Measurements from ENCODE around the gene ULK4.
"Not testable (repeated sequence)": the region's sequence is repeated elsewhere in the genome, so short reads cannot be mapped to it uniquely, and the experiment has no call there.

Gene ULK4

DNA sequence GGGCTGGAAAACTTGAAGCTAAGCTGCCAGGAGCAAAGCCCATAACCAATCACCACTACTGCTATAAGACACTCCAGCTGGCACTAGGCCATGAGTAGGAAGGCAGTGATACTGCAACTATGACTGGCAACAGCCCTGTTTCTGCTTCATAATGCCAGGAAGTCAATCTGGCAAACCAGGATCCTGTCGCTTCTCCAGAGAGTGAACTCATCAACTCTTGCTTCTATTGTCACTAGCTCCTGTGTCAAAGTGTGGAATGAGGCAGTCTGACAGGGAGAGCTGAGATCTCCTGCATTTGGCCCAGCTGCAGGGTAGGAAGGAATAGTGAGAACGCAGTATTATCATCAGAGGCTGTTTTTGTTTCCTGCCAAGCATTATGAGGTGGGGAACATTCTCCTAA, 657.3 kb downstream of the ULK4 start:
- DNase-seq (ENCODE audit: low read depth), result no peak

DNA sequence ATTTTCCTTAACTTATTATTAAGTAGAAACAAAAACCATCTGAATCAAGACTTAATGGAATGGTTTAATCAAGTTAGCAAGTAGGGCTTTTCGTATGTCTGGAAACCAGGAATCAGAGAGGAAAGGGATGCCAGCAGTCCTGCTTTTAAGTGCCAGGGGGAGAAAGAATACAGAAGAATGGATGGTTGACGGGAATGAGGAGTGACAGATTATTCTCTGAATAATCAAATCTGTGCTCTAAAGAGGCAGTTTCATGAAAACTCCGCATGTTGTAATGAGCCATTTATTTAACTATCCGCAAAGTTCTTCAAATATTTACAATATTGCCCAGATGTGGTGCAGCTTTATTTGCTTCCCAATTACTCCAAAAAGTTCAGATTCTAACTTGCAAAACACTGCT, 659.6 kb downstream of the ULK4 start:
- no peak for DNase-seq (ENCODE audit: low read depth)

DNA sequence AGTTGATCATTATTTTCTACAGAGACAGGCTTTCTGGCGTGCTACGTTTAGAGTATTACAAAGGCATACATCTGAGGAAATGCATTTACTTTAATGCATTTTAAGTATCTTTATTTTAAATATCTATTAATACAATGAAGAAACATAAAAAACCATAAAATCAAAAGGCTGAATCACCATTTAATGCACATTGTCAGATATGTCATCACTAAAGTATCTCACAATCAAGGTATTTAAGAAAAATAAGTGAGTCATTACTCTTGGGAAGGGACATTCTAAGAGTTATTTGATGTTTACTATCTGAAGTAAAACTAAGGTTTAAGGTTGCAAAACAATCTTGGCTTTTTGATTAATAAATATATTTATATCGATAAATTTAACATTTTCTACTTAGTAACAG, 660.4 kb downstream of the ULK4 start:
- no peak for DNase-seq (ENCODE audit: low read depth)

DNA sequence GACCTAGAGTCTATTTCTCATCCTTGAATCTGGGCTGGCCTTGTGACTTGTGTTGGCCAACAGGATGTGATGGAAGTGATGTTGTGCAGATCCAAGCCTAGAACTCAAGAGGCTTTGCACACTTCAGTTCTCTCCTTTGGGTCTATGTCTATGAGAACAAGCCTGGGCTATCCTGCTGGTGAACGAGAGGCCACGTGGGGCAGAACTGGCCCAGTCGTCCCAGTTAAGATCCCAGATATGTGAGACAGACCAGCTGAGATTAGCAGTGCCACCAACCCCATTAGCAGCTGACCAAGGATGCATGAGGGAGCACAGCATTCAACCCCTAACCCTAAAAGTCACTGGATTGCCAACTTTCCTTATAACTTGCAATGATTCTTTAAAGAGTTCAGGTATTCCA, 662.9 kb downstream of the ULK4 start:
- no peak for DNase-seq (ENCODE audit: low read depth)

DNA sequence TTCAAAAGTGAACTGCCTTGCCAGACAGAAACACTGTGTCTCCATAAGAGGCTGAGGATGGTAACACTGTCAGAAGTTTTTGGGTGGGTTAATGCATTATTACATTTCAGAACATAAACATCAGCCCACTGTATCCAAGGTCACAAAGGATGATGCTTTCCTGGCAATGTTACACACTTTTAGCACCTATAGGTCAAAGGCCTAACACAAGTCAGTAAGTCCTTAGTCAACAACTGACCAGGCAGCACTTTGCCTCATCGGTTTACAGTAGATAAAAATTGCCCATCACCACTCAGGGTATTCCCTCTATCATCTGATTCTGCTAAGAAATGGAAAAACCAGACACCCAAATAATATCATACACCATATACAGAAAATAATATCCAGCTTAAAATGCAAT, 664.2 kb downstream of the ULK4 start:
- no peak for DNase-seq (ENCODE audit: low read depth)

DNA sequence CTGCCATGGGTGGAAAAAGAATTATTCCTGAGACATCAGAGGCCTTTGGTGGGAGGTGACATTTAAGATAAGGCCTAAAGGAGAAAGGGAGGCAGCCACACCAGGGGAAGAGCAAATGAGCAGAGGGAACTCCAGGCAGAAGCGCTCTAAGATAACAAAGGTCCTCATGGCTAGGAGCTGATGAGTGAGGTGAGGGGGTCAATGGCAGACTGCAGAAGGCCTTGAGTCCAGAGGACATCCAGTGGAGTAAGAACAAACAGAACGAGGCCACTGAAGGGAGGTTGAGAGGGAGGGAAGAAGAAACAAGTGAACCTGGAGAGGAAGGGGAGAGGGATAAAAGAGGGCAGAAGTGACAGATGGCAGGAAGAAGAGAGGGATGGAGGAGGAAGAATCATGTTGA, 665.3 kb downstream of the ULK4 start:
- no peak for DNase-seq (ENCODE audit: low read depth)

DNA sequence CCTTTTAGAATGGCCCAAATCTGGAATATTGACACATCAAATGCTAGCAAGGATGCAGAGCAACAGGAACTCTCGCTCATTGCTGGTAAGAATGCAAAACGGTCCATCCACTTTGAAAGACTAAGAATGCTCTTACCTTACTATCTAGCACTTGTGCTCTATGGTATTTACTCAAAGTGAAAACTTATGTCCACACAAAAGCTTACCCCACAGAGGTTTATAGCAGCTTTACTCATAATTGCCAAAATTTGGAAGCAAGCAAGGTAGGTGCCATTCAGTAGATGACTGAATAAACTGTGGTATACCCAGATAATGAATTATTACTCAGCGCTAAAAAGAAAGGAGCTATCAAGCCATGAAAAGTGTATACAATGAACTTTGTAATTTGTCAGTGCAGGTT, 666.2 kb downstream of the ULK4 start:
- no peak for DNase-seq (ENCODE audit: low read depth)

DNA sequence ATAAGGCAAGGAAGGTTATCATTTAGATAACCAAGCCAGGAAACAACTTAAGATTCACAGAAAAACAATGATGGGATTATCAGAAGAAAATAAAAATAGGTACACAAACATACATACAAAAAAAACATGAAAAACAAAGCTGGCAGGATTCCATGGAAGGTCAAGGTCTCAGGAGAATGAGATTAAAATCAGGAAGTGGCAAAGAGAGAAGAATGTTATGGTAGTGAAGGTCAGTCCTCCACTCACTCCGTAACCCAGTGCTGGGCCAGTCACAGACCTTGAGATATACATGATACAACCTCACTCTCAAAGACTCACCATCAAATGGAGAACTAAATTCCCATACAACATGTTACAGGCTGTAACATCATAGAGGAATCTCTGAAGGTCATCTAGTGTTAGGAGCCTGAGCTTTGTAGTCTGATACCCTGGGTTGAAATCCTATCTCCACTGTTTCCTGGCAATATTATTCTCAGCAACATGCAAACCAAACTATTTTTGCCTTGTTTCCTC, 668.7 kb downstream of the ULK4 start:
- no peak for DNase-seq (ENCODE audit: low read depth)

DNA sequence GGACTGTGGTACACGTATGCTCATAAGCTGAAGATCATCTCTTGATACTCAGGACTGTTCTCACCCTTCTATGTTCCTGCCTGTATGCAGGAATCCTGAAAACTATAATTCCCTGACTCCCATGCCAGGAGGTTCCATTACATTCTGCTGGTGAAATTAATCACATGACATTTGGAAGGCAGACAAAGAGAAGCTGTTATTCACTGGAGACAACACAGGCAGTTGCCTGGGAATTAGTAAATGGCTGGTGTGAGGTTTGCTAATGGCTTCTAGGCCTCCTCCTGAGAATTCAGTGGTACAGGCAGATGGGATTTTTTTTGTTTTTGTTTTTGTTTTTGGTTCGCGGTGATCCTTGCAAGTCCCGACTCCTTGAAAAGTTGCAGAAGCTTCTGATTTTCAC, 671.2 kb downstream of the ULK4 start:
- DNase-seq (ENCODE audit: low read depth), result no peak

DNA sequence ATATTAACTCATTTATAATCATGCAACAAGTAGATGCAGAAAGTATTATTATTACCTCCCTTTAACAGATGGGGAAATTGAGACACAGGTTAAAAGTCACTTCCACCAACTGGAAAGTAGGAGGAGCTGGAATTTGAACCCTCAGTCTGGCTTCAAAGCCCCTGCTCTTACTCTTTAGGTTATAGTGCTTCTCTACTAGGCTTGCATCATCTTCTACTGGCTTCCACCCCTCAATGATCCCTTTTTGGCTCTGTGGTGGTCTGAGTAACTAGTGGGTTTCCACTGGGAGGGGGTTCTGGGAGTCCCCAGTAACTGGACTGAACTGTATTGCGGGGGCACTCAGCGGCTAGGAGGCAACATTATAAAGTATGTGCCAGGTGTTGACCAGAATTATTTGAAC, 671.6 kb downstream of the ULK4 start:
- no peak for DNase-seq (ENCODE audit: low read depth)

DNA sequence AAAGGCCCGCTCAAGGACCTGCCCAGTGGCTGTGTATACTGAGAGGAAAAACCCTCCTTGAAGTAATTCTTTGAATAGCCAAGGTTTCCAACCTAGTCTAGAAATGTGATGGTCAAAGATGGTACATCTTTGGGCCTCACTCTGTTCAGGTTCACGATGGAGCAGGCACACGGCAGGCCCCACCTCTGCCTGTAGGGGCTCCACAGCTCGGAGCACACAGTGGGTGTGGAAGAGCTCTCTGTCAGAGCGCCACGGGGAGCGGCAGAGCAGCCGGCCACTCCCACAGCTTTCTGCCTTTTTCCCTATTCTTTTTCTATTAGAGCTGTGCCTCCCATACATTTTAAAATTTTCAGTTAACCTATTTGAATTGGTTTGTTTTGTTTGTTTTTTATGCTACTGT, 673.1 kb downstream of the ULK4 start:
- no peak for DNase-seq (ENCODE audit: low read depth)

DNA sequence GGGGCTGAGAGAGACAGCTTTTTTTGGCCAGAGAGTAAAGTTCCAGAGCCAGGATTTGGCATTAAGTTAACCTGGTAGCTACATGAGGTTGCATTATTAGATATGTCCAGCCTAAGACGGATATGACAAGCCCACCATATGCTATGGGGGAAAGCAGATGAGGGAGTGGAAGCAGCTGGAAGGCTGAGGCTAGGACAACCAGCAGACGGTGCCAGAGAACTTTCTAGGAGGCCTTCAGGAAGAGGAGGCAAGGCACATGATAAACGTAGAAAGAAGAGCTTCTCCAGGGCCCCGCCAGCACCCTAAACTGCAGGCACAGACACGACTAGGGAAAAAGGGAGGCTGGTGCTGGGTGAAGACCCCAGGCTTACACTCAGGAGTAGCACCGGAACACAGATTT, 675.6 kb downstream of the ULK4 start:
- no peak for DNase-seq (ENCODE audit: low read depth)

DNA sequence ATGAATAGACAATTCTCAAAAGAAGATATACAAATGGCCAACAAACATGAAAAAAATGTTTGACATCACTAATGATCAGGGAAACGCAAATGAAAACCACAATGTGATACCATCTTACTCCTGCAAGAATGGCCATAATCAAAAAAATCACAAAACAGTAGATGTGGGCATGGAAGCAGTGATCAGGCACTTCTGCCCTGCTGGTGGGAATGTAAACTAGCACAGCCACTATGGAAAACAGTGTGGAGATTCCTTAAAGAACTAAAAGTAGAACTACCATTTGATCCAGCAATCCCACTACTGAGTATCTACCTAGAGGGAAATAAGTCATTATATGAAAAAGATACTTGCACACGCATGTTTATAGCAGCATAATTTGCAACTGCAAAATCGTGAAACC, 677.0 kb downstream of the ULK4 start:
- not testable (repeated sequence) for DNase-seq (ENCODE audit: low read depth)

DNA sequence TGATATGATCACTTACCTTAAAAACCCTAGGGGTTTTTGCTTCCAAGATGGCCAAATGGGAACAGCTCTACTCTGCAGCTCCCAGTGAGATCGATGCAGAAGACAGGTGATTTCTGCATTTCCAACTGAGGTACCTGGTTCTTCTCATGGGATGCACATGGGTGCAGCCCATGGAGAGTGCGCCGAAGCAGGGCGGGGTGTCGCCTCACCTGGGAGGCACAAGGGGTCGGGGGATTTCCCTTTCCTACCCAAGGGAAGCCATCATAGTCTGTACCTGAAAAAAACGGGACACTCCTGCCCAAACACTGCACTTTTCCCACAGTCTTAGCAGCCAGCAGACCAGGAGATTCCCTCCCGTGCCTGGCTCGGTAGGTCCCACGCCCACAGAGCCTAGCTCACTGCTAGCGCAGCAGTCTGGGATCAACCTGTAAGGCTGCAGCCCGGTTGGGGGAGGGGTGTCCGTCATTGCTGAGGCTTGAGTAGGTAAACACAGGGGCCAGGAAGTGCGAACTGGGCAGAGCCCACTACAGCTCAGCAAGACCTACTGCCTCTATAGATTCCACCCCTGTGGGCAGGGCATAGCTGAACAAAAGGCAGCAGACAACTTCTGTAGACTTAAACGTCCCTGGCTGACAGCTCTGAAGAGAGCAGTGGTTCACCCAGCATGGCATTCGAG, 684.0 kb downstream of the ULK4 start:
- no peak for DNase-seq (ENCODE audit: low read depth)

DNA sequence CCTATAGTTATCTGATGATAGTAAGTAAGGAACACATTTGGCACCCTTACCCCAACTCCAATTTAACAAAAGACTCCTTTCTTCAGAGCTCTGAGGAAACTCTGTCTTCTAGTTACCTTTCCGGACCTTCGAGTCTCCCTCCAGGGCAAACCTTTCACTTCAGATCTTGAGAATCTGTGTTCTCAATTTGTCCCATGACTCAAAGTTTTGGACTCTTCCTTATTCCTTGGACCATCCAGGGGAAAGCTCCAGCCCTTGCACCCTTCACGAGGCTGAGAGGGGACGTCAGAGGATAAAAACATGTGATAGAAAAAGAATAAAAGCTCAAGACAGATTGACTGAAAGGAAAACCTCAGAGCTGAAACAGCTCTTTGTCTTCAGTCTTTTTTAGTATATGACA, 685.7 kb downstream of the ULK4 start:
- DNase-seq (ENCODE audit: low read depth), result no peak

DNA sequence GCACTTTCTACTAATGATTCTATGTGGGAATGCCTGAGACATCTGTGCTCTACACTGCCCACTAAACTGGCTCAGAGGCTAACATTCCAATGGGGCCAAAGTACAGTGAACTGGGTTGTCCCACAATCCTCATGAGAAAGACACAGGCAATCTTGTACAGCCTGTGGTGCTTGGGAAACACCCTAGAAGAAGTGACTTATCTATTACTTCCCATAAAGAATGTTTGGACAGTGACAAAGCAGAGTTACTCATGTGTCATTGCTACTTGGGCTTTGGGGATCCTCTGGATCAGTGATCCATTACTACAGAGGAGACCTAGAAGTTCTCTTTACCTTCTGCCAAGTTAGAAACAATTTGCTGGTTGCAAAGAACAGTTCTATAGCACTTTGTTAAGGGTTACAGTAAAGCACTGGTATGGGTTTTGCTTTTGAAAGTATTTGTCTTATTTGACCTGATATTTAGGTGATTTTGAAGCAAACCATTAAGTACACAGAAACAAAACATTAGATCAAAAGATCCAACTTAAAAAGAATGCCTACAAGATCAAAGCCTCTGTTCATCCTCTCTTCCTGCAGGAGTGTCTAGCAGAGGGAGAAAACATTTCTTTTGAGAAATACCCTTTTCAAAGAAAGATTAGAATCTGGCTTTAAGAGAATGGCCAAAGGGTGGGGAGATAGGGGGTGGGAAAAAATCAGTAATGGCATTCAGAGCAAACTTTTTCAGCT, 686.8 kb downstream of the ULK4 start:
- DNase-seq (ENCODE audit: low read depth), result no peak

DNA sequence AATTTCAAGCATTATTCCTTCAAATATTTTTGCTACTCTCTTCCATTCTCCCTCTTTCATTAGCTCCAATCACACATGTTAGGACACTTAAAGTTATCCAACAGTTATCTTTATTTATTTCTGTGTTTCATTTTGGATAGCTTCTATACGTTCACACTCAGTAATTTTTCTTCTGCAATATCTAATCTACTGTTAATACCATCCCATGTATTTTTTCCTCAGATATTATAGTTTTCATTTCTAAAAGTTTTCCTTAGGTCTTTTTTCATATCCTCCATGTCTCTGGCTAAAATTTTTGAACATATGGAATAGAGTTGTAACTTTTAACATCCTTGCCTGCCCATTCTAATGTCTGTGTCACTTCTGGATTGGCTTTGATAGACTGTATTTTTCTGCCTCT, 689.2 kb downstream of the ULK4 start:
- DNase-seq (ENCODE audit: low read depth), result no peak

DNA sequence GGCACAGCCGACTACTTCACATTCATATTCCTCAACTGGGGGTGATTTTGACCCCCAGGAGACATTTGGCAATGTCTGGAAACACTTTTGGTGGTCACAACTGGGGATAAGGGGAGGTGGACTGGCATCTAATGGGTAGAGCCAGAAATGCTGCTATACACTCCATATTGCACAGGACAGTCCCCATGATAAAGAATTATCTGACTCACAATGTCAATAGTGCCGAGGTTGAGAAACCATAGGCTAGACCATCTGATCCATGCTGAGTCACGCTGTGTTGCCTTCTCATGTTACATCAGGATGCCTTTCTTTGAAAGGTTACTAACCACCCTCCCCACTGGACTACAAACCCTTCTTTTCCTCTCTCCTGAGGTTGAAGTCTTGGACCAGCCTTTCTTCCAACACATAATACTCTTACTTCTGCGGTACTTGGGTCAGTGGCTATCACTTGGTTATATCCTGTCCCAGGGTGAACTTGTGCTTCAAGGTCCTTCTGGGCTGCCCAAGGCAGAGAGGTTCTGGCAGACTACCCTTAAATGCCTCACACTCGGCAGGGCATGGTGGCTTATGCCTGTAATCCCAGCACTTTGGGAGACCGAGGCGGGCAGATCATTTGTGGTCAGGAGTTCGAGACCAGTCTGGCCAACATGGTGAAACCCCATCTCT, 693.8 kb downstream of the ULK4 start:
- DNase-seq (ENCODE audit: low read depth), result no peak

DNA sequence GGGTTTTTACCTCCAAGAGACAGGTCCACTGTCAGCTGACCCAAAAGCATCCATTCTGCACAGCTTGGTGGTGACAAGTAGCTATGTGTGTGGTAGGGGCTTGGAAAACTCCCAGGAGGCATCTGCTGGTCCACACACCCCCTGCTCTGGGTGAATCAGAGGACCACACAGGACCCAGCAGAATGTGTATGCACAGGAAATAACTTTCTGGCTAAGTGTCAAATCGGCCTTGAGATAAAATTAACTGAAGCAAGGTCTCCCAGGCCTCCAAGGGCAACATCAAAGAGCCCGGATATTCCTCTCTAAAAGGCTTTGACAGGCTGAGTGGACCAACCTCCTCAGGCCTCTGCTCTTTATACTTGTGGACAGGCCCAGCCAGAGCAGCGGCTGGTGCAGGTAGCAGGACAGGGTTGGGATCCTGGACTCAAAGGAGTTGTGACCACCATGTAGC, 696.1 kb downstream of the ULK4 start:
- DNase-seq (ENCODE audit: low read depth), result no peak

DNA sequence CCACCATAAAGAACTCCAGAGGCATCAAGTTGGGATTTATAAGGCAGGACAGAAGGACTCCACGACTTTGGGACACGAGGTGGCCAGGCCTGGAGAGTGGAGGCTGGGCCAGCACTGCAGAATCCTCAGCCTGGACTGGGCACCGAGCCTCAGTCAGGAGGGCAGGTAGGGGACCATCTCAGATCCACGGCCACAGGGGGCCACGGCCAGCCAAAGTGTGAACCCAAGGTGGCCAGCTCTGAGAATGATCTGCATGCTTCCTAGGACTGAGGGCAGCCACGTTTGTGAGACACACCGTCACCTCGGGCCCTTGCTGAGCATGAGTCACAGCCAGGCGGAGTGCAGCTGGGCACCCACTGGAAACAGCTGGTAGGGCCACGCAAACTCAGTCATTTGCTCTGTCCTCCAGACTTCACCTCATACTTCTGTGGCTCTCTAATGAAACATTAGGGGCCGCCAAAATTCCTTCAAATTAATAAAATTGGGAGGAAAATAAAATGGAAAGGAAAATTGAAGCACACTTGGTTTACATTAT, 696.8 kb downstream of the ULK4 start:
- no peak for DNase-seq (ENCODE audit: low read depth)

DNA sequence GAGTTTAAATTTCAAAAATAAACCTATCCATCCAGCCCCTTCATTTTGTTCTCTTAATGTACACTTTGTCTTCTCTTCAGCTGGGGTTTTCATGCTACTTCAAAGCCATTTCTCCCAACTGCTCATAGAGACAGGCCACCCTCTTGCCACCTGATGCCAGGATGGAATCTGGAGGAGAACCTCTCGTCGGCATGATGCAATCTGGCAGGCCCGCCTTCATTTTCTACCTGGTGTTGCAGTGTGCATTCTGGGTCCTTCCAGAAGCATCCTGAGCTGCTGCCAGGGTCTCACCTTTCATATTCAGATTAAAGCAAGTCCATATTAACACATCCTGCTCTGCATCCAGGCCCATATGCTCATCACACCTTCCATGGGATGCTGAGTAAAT, 701.8 kb downstream of the ULK4 start:
- DNase-seq (ENCODE audit: low read depth), result no peak

DNA sequence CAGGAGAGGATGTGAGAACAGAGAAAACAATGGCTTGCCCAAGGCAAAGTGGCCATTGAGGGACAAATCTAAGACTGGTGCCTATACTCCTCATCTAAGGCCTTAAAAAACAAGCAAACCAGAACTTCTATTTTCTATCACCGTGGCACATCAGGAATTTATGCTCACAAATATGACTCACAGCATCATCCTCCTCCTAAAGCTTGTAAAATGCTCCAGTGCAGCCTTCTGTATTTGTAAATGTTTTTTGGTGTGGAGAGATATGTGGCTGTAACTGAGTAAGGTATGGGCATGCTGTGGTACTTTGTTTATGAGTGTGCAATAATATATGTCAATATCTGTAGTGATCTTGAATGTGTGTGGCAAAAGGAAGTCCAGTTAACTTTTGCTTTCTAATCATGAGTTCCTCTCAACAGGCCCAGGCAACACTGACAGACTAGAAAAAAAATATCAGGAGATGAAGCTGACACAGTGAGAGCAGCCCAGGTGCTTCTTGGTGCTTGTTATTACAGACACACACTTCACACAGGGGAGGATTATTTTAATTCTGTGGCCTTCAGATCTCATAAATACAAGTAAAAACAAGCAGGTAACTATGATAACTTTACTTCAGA, 702.3 kb downstream of the ULK4 start:
- no peak for DNase-seq (ENCODE audit: low read depth)

All from stimulated activated CD8-positive, alpha-beta memory T cell treated with anti-CD3 and anti-CD28 coated beads, Interleukin-4, amount 100 ng/mL, for 24 hours (primary cell).